ENCODE results near the gene BRAF.
"Not testable (repeated sequence)": the region's sequence is repeated elsewhere in the genome, so short reads cannot be mapped to it uniquely, and the experiment has no call there.

The BRAF gene

DNA sequence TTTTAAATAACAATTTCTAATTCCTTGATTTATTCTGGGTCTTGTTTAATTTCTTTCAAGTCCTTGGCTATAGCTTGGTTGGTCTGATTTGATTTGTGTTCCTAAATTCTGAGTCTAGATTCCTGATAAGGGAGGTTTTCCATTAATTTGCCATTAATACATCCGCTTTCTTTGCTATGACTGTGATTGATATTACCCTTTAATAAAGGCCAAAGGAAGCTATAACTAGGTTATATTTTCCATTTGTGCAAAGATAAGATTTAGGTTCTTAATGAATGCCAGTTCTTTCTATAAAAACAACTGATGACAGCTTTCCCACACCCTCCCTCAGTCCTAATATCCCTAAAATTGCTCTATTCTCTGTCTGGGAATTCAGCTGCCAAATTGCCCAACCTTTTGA is 200.0 kb downstream of the BRAF start:
- CTCF ChIA-PET: interaction anchor here (0.7 kb wide), 1 partner anchor 20 kb away, joined by 3 read pairs; no protein-coding TSS in a partner anchor
- TF ChIP-seq, protein P1, sequence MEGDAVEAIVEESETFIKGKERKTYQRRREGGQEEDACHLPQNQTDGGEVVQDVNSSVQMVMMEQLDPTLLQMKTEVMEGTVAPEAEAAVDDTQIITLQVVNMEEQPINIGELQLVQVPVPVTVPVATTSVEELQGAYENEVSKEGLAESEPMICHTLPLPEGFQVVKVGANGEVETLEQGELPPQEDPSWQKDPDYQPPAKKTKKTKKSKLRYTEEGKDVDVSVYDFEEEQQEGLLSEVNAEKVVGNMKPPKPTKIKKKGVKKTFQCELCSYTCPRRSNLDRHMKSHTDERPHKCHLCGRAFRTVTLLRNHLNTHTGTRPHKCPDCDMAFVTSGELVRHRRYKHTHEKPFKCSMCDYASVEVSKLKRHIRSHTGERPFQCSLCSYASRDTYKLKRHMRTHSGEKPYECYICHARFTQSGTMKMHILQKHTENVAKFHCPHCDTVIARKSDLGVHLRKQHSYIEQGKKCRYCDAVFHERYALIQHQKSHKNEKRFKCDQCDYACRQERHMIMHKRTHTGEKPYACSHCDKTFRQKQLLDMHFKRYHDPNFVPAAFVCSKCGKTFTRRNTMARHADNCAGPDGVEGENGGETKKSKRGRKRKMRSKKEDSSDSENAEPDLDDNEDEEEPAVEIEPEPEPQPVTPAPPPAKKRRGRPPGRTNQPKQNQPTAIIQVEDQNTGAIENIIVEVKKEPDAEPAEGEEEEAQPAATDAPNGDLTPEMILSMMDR (IDR thresholded peaks at IDR 0.05; ENCODE audit: control extremely low read depth, extremely low read depth, low read depth, missing control alignments): no peak

DNA sequence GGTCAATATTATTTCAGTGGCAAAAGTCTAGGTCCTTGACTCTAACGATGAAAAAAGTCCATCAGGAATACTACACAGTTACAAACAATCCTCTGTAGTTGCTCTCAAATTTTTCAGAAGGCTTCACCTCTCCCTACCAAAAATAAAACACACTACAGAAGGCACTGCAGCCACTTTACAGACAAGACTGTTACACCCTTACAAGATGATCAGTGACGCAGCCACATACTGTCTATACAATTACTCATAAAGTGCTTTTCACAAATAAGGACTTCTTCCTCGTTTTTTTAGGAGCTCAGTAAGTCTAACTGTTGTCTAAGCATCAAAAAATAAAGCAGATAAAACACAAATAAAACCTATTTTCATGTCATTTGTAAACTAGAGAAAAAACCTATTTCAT is 201.2 kb downstream of the BRAF start:
- TF ChIP-seq, protein P1 (IDR thresholded peaks at IDR 0.05; ENCODE audit: control extremely low read depth, extremely low read depth, low read depth, missing control alignments): no peak
- ChIA-PET CTCF (interaction anchor here (1.1 kb wide), 1 partner anchor 88 kb away, joined by 3 read pairs; no protein-coding TSS in a partner anchor), POLR2A (no interaction called here)
- no peak for DNase-seq (ENCODE audit: extremely low spot score)

More for the DNA sequence above, 200.0 kb downstream of the BRAF start:
- DNase-seq (ENCODE audit: extremely low spot score): no peak
- POLR2A ChIA-PET: no interaction called here

DNA sequence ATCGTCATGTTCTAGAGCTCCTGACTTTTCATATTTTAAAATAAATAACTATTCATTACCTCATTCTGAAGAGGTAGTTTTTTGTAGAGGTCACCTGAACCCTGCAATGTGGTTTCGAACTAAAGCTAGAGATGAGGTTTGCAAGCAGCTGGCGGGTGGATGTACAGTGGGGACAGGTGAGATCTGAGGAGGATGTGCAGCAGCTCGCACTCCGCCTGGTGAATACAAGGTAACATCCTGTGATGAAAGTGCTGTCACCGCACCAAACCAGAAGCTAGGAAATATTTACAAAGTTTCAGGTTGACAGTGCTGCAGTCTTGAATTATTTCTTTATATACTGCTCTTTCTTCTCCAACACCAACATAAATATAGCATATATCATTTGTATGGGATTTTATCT is 201.7 kb downstream of the BRAF start:
- ChIA-PET POLR2A (no interaction called here), CTCF (interaction anchor here (1.1 to 1.3 kb wide), 2 partner anchors 21 to 88 kb away, joined by 3 read pairs; no protein-coding TSS in a partner anchor)
- DNase-seq (ENCODE audit: extremely low spot score): no peak
- TF ChIP-seq, protein P1 (IDR thresholded peaks at IDR 0.05; ENCODE audit: control extremely low read depth, extremely low read depth, low read depth, missing control alignments): no peak

DNA sequence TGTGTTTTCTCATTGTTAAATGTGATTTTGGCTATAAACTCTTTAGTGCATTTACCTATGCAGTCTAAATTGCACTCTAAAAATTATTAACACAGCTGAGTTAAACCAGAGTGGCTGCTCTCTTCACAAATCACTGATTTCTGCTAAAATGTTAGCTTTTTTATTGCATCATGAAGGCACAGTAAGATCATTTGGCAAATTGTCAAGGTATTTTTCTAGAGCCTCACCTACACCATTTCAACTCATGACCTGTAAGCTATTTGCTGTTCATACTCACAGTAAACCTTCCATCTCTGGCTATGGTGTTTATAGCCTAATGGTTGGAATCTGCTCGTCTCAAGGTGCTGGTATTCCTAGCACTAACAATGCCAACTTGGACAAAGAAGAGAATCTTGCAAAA is 202.5 kb downstream of the BRAF start:
- TF ChIP-seq, protein P1 (IDR thresholded peaks at IDR 0.05; ENCODE audit: control extremely low read depth, extremely low read depth, low read depth, missing control alignments): no peak
- CTCF ChIA-PET: interaction anchor here (1.1 to 1.3 kb wide), 2 partner anchors 16 to 20 kb away, joined by 3 read pairs; no protein-coding TSS in a partner anchor
- no peak for DNase-seq (ENCODE audit: extremely low spot score)
- POLR2A ChIA-PET: no interaction called here

DNA sequence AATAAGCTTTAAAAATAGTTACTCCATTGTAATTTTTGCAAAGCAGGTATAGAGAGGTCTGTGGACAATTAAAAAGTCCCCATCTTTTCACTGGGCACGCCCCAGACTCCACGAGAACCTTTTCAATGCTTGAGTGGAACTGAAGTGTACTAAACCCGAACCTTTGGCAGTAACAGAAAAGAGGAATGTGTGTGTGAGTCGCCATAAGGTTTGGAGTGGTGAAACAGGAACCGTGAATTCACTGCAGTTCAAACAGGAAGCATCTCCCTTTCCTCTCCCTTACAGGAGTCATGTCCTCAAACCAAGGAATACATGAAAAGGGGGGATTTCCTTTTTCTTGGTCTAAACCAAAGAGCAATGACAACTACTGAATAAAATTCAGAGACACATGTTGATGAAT is 205.0 kb downstream of the BRAF start:
- TF ChIP-seq, protein P1 (IDR thresholded peaks at IDR 0.05; ENCODE audit: control extremely low read depth, extremely low read depth, low read depth, missing control alignments): no peak
- ChIA-PET POLR2A (no interaction called here), CTCF (no interaction called here)
- no peak for DNase-seq (ENCODE audit: extremely low spot score)

DNA sequence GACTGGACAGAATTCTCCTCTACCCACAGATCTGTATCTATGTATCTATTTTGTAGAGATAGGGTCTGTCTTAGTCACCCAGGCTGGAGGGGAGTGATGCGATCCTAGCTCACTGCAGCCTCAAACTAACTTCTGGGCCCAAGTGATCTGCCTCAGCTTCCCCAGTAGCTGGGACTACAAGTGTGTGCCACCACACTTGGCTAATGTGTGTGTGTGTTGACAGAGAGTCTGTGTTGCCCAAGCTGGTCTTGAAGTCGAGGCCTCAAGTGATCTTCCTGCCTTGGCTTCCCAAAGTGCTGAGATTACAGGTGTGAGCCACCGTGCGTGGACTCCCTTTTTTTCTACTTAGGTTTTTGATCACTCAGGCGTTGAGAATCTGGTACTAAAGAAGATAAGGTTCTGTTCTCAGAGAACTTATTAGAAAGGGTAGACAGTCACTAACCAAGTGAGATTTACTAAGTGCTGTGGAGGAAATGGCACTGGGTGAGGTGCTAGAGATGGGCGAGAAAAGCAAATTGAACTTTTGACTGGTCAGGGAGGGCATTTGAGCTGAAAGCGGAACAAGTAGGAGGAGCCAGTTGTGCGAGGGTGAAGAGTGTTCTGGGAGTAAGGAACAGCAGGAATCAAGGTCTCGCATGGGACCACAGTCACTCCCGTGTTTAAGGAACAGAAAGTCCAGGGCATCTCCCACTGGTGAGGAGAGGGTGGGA is 210.2 kb downstream of the BRAF start:
- CTCF ChIA-PET: interaction anchor here (2.3 to 2.5 kb wide), 2 partner anchors 12 to 15 kb away, joined by 5 to 11 read pairs; no protein-coding TSS in a partner anchor
- POLR2A ChIA-PET: no interaction called here
- TF ChIP-seq, protein P1 (IDR thresholded peaks at IDR 0.05; ENCODE audit: control extremely low read depth, extremely low read depth, low read depth, missing control alignments): no peak
- no peak for DNase-seq (ENCODE audit: extremely low spot score)

DNA sequence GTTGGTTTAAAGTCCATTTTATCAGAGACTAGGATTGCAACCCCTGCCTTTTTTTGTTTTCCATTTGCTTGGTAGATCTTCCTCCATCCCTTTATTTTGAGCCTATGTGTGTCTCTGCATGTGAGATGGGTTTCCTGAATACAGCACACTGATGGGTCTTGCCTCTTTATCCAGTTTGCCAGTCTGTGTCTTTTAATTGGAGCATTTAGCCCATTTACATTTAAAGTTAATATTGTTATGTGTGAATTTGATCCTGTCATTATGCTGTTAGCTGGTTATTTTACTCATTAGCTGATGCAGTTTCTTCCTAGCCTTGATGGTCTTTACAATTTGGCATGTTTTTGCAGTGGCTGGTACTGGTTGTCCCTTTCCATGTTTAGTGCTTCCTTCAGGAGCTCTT is 212.3 kb downstream of the BRAF start:
- not testable (repeated sequence) for DNase-seq (ENCODE audit: extremely low spot score)

DNA sequence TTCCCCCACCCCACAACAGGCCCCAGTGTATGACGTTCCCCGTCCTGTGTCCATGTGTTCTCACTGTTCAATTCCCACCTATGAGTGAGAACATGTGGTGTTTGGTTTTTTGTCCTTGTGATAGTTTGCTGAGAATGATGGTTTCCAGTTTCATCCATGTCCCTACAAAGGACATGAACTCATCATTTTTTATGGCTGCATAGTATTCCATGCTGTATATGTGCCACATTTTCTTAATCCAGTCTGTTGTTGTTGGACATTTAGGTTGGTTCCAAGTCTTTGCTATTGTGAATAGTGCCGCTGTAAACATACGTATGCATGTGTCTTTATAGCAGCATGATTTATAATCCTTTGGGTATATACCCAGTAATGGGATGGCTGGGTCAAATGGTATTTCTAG is 216.0 kb downstream of the BRAF start:
- CTCF ChIA-PET: interaction anchor here (1.0 kb wide), 1 partner anchor 16 kb away, joined by 6 read pairs; no protein-coding TSS in a partner anchor
- DNase-seq (ENCODE audit: extremely low spot score); POLR2A ChIA-PET: not testable (repeated sequence)

More for the DNA sequence above, 212.3 kb downstream of the BRAF start:
- POLR2A ChIA-PET: not testable (repeated sequence)
- CTCF ChIA-PET: interaction anchor here (2.3 kb wide), 1 partner anchor 13 kb away, joined by 5 read pairs; no protein-coding TSS in a partner anchor

All from GM10248 (cell line).